ENCODE data around the gene PEF1.
"Not testable (repeated sequence)": the region's sequence is repeated elsewhere in the genome, so short reads cannot be mapped to it uniquely, and the experiment has no call there.

Gene PEF1

GRCh38 chr1:31614414-31615005 is 30.2 kb downstream of the PEF1 start:
- no peak for DNase-seq (ENCODE audit: low read depth in 2 of 2)

DNA sequence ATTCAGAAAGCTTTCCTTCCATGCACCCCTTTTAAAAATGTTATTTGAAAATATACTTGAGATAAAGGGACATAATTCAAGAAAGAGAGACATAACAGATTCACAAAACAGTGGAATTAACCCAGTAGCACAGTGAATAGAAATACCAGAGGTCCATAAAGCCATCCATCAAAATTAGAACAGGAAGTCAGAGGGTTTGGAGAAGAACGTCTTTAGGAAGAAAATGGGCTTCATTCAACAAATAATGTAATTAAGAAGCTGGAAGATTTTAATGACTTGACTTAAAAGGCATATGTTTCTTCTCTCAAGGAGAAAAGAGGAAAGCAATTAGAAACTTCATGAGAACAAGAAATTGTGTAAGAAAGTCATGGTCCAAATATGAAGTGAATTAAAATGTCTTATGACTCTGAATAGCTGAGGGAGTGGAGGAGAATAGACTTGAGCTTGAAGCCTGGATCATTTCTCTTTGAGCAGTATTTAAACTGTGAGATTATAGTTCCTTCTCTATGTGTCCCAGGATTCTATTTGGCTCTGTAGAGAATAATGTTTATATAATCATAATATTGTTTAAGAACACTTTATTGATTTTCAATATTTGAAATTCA is 35.1 kb downstream of the PEF1 start:
- no peak for DNase-seq (ENCODE audit: low read depth in 2 of 2)

- DNase-seq (ENCODE audit: low read depth in 2 of 2) = no peak
Observed at GRCh38 chr1:31607360-31607759, 37.3 kb downstream of the PEF1 start.

- DNase-seq (ENCODE audit: low read depth in 2 of 2) = no peak
Observed at GRCh38 chr1:31605908-31606427, 38.7 kb downstream of the PEF1 start.

GRCh38 chr1:31602081-31602480 is 42.6 kb downstream of the PEF1 start:
- no peak for DNase-seq (ENCODE audit: low read depth in 2 of 2)

GRCh38 chr1:31600641-31601040 is 44.0 kb downstream of the PEF1 start:
- no peak for DNase-seq (ENCODE audit: low read depth in 2 of 2)

- no peak for DNase-seq (ENCODE audit: low read depth in 2 of 2)
Observed at GRCh38 chr1:31598980-31599379, 45.7 kb downstream of the PEF1 start.

GRCh38 chr1:31596737-31597097 is 48.0 kb downstream of the PEF1 start:
- DNase-seq (ENCODE audit: low read depth in 2 of 2) = no peak

DNA sequence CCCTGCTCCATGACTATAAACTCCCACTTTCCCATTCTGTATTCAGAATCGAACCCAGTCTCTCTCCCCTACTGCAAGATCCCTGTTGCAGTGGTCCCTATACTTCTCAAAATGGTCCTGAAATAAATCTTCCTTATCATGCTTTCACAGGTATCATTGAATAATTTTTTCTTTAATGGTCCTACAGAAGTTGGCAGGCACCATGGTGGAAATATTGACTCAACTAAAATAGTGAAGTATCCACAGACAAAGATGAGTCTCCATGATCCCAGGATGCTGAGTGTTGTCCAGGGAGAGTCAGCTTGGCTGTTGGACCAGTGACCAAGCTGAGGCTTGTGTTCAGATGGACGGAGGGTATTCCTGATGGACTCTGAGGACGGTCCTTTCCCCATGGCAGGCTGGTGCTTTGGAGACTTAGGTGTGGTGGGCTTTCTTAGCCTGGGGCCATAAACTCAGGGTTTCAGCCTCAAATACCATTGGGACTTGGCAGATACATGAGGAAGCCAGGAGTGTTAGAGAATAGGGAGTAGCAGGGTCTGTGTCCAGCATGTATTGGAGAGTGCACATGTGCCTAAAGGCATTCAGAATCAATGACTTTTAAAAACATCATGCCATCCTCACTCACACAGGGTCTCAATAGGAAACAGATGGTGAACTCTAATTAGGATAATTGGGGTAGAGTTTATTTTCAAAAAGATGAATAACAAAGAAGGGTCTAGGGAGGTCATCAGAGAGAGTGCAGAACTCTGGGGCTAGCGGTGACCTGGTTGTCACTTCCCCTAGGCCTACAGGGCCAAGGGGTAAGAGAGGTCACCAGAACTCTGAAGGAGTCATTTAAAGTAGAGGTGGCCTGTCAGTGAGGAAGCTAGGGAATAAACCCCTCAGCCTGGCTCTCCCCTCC is 48.6 kb downstream of the PEF1 start:
- DNase-seq (ENCODE audit: low read depth in 2 of 2) = no peak

DNA sequence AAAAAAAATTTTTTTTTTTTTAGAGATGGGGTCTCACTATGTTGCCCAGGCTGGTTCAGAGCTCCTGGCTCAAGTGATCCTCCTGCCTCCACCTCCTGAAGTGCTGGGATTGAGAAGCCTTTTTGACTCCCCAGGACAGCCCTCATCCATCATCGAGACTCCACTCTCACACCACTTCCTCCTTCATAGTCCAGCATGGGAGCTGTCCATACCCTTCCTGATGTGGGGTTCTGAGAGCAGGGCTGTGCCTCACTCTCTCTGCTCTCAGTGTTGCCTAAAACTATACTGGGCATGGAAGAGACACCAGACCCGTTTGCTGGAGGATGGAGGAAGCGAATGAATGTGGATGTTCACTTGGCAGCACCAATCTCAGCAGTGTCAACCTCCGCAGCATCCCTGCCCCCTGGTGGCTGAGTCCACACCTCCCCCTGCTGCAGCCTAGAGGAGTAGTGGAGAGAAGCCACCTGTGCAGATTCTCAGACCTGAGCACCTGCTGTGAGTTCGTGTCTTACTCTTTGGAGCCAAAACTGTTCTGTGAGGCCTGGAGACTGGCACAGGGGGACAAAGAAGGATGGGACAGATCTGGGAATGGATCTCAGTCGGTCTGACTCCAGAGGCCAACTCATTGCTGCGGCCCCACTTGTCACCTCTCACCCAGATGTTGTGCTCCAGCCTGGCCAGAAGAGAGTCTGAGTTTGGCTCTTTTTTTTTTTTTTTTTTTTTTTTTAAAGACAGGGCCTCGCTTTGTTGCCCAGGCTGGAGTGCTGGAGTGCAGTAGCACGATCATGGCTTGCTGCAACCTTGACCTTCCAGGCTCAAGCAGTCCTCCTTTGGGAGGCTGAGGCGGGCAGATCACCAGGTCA is 50.7 kb downstream of the PEF1 start:
- no peak for DNase-seq (ENCODE audit: low read depth in 2 of 2)

- no peak for DNase-seq (ENCODE audit: low read depth in 2 of 2)
Observed at GRCh38 chr1:31593136-31593665, 51.5 kb downstream of the PEF1 start.

DNA sequence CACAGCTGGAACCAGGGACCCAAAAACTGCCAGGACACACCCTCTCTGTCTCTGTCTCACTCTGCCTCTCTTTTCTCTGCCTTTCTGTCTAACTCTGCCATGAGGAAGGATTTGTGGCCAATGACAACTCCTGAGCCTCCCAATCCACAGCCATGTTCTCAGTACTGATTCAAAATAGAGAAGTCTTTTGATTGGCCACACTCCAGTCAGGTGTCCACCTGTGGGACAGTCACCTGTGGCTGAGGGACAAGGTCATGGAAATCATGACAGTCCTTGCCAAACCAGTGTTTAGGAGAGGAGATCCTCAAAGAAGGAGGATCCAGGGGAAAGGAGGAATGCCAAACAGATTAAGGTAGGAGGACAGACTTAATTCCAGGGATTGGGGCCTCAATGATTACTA is 52.5 kb downstream of the PEF1 start:
- no peak for DNase-seq (ENCODE audit: low read depth in 2 of 2)

GRCh38 chr1:31591425-31592093 is 53.1 kb downstream of the PEF1 start:
- no peak for DNase-seq (ENCODE audit: low read depth in 2 of 2)

GRCh38 chr1:31588751-31589515 is 55.7 kb downstream of the PEF1 start:
- no peak for DNase-seq (ENCODE audit: low read depth in 2 of 2)

DNA sequence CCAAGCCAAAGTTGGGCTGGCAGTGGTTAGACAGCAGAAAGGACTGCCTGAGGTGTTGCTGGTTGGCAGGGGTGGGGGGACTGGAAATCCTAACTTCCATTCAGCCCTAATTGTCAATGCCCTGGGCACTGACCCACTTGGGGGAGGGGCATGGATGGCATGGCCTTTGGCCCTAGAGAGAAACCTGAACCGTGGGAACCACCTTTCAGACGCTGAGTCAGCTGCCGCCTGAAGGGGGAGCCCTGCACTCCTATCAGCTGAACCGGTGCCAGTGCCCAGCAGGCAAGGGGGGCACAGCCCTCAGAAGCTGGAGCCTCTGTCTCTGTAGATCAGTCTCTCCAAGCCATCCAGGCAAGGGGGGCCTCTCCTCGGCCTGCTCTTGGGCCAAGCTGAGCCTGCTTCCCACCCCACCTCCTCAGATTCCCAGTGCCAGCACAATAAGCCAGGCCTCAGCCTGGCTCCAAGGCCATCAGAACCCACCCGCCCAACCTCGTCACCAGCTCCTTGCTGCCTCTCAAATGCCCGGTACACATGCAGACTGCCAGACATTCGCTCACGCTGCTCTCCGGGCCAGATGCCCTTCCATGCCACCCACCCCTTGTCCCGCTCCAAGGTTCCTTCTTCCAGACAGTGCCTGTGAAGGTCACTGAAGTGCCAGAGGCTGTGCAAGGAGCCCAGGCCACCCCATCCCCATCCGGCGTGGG is 56.8 kb downstream of the PEF1 start:
- no peak for DNase-seq (ENCODE audit: low read depth in 2 of 2)

- DNase-seq (ENCODE audit: low read depth in 2 of 2) = not testable (repeated sequence)
Observed at GRCh38 chr1:31587328-31587699, 57.4 kb downstream of the PEF1 start.

- DNase-seq (ENCODE audit: low read depth in 2 of 2) = no peak
Observed at GRCh38 chr1:31586376-31587327, 58.0 kb downstream of the PEF1 start.

DNA sequence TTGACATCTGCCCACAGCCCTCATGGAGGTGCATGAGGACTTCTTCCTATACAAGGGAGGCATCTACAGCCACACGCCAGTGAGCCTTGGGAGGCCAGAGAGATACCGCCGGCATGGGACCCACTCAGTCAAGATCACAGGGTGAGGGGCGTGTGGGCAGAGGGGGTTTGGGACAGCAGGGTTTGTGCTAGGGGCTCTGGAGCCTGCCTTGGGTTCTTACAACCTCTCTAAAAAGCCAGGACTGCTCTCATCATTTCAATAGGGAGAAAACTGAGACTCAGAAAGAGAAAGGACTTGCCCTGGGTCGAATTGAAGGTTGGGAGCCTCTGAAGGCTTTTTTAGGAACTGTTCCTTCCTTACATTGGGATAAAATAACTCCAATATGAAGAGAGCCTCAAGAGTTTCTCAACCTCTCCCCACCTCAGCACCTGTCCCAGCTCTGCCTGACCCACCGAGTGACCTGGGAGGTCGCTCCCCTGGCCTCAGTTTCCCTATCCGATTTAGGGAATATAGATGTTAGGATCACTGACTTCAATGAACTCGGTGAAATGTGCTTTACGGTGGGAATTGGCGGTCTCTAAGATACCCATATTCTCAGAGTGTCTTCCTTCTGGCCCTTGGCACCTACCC is 58.8 kb downstream of the PEF1 start:
- no peak for DNase-seq (ENCODE audit: low read depth in 2 of 2)
